ENCODE results near the gene FAAP20. TPM values are rescaled to one million over a fixed set of nuclear protein-coding genes. Genes with fewer than 3 reads are reported as not detected.

FAAP20 gene
- total RNA-seq, 1 experiment from 2014 or later: 112 TPM

DNA sequence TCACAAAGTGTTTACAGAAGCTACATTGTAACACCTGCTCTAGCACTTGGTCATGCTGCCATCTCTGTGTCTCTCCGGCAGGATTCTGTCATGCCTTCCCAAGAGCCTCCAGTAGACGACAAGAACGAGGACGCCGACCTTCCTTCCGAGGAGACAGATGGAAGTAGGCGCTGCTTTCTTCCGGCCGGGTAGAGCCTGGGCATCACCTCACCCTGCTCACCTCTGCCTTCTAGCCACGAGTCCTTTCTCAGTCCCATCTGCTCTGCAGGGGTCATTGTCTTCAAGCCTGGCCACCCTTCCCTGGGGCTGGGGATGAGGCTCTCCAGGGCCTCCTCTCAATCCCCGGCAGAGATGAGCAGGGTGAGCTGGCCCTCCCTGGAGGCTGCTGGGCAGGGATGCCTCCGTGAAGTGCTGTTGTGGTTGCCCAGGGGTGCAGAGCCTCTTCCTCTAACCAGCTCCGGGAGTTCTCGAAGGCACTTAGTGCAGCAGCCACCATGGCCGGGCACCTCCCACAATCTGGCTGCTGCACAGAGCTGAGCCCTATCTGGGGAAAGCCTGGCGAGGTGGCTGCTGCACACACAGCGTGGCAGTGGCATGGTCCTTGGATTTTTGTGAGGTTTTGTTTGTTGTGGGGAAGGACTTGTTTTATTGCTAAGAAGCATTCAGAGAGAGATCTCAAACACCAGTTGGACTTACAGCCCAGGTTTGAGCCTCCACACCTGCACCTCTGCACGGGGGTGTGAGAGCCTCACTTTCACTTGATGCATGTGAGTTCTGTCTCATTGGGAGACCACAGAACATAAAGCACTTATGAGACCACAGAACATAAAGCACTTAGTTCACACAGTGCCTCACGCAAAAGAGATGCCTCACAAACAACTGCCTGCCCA, 48.4 kb downstream of the FAAP20 start:
- H3K9ac ChIP-seq (ENCODE audit: low read length): no peak overlapping the region
- H3K36me3 ChIP-seq (ENCODE audit: control insufficient read depth in 1 of 2, insufficient read depth in 2 of 2, low read length in 2 of 2): peaks cover 7 to 8% of the 10 kb centered on the region in 2 experiments; a peak in 3 of 4 replicates
- ChIA-PET POLR2A (no interaction called here), RAD21 (ENCODE audit: low non-redundant PET in 1 of 2, low total read pairs in 2 of 2, uncharacterized antibody in 2 of 2, unreplicated experiment in 2 of 2) (no interaction called here), CTCF (no interaction called here)
- no peak for TF ChIP-seq POLR2AphosphoS5 (IDR thresholded peaks at IDR 0.05; ENCODE audit: low read depth, low read length)
- TF ChIP-seq CEBPB (IDR thresholded peaks at IDR 0.05; ENCODE audit: low read depth): no peak
- TF ChIP-seq JUND (IDR thresholded peaks at IDR 0.05): no peak
- no peak for TF ChIP-seq ELF1 (IDR thresholded peaks at IDR 0.05; ENCODE audit: borderline replicate concordance, low read depth)
- TF ChIP-seq TCF7L2 (IDR thresholded peaks at IDR 0.05; ENCODE audit: borderline replicate concordance, extremely low read depth, insufficient read depth, insufficient read length): no peak
- no peak for TF ChIP-seq SP1 (IDR thresholded peaks at IDR 0.05; ENCODE audit: low read depth)
- TF ChIP-seq ZNF274 (IDR thresholded peaks at IDR 0.05; ENCODE audit: low read depth, low read length): no peak
- TF ChIP-seq EGR1 (IDR thresholded peaks at IDR 0.05; ENCODE audit: low read depth): no peak
- TF ChIP-seq, protein P1, sequence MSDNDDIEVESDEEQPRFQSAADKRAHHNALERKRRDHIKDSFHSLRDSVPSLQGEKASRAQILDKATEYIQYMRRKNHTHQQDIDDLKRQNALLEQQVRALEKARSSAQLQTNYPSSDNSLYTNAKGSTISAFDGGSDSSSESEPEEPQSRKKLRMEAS (IDR thresholded peaks at IDR 0.05): no peak
- no peak for TF ChIP-seq POLR2A (IDR thresholded peaks at IDR 0.05; ENCODE audit: borderline replicate concordance, extremely low read depth, insufficient read depth, insufficient read length)
- TF ChIP-seq YY1 (IDR thresholded peaks at IDR 0.05; ENCODE audit: extremely low read depth, insufficient replicate concordance, low read depth, low read length): no peak
- TF ChIP-seq, protein P2, sequence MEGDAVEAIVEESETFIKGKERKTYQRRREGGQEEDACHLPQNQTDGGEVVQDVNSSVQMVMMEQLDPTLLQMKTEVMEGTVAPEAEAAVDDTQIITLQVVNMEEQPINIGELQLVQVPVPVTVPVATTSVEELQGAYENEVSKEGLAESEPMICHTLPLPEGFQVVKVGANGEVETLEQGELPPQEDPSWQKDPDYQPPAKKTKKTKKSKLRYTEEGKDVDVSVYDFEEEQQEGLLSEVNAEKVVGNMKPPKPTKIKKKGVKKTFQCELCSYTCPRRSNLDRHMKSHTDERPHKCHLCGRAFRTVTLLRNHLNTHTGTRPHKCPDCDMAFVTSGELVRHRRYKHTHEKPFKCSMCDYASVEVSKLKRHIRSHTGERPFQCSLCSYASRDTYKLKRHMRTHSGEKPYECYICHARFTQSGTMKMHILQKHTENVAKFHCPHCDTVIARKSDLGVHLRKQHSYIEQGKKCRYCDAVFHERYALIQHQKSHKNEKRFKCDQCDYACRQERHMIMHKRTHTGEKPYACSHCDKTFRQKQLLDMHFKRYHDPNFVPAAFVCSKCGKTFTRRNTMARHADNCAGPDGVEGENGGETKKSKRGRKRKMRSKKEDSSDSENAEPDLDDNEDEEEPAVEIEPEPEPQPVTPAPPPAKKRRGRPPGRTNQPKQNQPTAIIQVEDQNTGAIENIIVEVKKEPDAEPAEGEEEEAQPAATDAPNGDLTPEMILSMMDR (IDR thresholded peaks at IDR 0.05 in 2 of 3, conservative IDR thresholded peaks at IDR 0.05 in 1 of 3; ENCODE audit: borderline replicate concordance in 1 of 3, insufficient read depth in 1 of 3, low read depth in 2 of 3, low read length in 2 of 3): no peak
- H3K4me2 ChIP-seq (ENCODE audit: low read length): no peak overlapping the region
- BruUV-seq (replicated peaks): no TSS peak
- H3K27ac ChIP-seq (ENCODE audit: low read depth, low read length): no peak overlapping the region
- no peaks in the 10 kb centered on the region for H3K9me3 ChIP-seq (ENCODE audit: control insufficient read depth in 1 of 2, insufficient read depth in 1 of 2, low read depth in 1 of 2, low read length in 2 of 2)
- H3K79me2 ChIP-seq (ENCODE audit: insufficient read depth, low read length): no peaks in the 10 kb centered on the region
- H3K4me1 ChIP-seq (ENCODE audit: control insufficient read depth in 1 of 2, insufficient read depth in 2 of 2, low read length in 2 of 2): no peaks in the 10 kb centered on the region
- no peak for ATAC-seq
- no peak overlapping the region for H2AFZ ChIP-seq (ENCODE audit: low read depth, low read length, poor library complexity, severe bottlenecking)
- intact Hi-C loops (cut with micrococcal nuclease): no loop called here
- H3K4me3 ChIP-seq (replicated peaks in 1 of 2; ENCODE audit: low read depth in 1 of 2, low read length in 2 of 2): no peak overlapping the region
- no peaks in the 10 kb centered on the region for H3K27me3 ChIP-seq (ENCODE audit: insufficient read depth, low read length)
- no peaks in the 10 kb centered on the region for H4K20me1 ChIP-seq (ENCODE audit: insufficient read depth)
- no peaks in the 10 kb centered on the region for H3K9me2 ChIP-seq (ENCODE audit: insufficient read depth)
- DNase-seq (ENCODE audit: low read depth, low spot score): no peak
